ENCODE measurements around the gene ARL5C.

GRCh38 chr17:39107155-39107554 lies 58.8 kb downstream of the ARL5C start:
- TF ChIP-seq POLR2A (IDR thresholded peaks at IDR 0.05) = no peak
- TF ChIP-seq CTCF (IDR thresholded peaks at IDR 0.05) = no peak

Measured in uterus (tissue), 2 donors.